GM18508 (cell line): ENCODE measurements around the gene NTRK2.

Source experiments
- ATAC-seq: cut with Tn5 transposase; IDR thresholded peaks from one replicate; pipeline ENCODE4 v1.9.1; 2021; ENCODE audit warnings: moderate number of reproducible peaks; ENCODE audit not compliant: insufficient read depth, unreplicated experiment

Gene NTRK2

DNA sequence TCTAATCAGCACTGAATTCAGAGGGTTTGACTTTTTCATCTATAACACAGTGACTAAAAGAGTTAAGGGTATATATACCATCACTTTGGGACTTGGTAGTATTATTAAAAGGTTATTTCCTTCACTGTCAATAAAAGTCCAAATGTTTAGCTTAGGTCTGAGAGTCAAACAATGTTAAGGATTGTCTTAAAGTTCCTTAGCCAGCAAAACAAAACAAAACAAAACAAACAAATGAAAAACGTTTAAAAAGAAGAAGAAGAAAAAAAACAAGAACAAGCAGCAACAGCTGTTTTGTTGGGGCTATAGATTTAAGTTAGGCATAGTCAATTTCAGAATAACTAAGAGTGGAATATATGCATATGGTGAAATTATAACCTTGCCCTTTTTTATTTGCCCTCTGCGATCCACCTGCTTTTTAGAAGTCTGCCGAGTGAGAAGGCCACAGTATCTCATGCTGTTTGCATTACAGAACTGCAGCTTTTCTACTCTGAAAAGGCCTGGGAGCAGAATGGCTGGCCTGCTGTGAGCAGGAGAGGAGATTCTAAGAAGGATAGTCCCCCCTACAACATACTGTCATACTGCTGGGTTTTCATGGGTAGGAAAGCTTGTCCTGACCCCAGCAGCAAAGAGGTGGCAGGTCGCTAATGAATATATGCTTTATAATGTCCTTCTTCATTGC, 141.7 kb downstream of the NTRK2 start:
- no peak for ATAC-seq

DNA sequence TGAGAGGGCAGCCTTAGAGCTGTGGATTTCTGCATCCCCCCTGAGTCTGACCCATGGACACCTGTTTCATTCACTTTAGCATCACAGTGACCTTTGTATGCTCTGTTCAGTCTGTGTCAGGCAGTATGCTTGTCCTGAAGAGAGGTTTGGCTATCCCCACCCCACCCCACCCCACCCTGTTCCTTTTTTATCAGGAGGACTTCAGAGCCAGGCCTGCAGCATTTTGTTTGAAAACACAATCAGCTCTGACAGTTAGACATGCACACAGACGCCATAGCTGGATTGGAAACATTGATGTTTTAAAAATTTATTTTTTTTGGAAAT, 142.2 kb downstream of the NTRK2 start:
- ATAC-seq: no peak

GRCh38 chr9:84812355-84812754, 142.8 kb downstream of the NTRK2 start:
- no peak for ATAC-seq

DNA sequence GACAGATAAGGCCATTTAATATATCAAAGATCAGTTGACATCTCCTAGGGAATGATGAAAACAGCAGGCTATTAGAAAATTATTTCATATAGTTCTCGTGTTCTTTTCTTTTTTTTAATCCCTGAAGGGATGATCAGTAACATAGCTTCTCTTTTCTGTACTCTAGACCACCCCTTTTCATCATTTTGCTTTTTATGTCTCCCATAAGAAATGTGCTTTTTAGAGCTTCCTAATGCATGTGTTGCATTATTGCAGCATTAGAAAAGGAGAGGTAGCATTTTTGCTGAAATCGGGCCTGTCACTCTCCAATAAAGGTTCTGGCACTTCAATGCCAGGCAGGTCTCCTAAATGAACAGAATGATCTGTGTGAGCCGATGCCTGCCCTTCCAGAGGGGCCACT, 143.3 kb downstream of the NTRK2 start:
- ATAC-seq: no peak

DNA sequence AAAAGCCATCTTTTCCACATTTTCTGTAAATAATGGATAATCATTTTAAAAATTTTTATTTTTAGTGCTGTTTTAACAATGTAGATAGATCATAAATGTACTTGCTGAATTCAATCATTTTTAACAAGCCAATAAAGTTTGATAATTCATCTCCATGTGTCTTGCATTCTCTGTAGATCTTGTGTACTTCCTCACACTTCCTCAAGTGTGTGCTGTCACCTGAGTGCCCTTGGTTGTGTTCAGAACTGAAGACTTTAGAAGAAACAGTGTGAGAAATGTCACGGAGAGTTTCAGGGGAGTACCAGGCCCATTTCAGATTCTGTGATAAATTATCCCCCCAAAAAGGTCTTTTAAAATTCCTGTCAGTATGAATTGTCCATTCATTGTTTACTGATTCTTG, 146.0 kb downstream of the NTRK2 start:
- ATAC-seq: no peak

GRCh38 chr9:84817038-84817437, 147.5 kb downstream of the NTRK2 start:
- no peak for ATAC-seq

DNA sequence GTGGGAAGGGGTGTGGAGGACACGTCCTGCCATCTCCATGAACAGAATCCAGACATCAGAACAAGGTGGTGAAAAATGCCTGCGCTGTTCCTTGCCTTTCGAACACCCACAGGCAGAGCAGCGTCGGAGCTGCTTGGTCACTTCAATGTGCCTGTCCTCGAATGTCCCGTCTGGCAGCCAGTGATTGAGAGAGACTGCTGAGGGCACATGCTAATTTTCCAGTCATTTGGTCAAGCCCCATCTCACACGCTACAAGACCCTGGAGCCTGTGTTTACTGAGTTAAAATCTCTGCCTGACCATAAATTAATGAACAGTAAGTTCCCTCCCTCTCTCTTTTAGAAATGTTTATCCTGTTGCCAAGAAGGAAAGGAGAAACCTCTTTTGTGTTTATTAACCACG, 149.3 kb downstream of the NTRK2 start:
- ATAC-seq: no peak

DNA sequence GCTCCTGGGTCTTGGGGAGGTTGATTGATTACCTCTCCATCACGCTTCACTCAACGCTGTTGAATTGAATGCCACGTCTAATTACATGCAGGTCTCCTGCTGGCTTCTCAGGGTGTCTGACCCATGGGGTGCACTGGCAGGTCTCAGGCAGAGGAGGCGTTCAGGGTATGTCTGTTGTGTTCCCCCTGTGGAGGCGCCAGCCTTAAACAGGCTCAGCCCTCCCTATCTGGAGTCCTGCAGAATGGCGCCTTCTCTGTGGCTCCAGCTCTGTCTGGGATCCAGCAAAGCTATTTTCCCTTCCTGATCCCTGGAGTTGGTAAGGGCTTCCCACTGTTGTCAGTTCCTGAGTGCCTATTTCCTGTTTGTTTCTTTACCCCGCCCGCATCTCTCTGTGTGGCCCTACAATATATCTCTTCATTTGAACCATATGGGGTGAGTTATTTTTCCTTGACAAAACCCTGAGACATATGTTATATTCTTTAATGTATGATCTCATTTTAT, 150.0 kb downstream of the NTRK2 start:
- no peak for ATAC-seq

DNA sequence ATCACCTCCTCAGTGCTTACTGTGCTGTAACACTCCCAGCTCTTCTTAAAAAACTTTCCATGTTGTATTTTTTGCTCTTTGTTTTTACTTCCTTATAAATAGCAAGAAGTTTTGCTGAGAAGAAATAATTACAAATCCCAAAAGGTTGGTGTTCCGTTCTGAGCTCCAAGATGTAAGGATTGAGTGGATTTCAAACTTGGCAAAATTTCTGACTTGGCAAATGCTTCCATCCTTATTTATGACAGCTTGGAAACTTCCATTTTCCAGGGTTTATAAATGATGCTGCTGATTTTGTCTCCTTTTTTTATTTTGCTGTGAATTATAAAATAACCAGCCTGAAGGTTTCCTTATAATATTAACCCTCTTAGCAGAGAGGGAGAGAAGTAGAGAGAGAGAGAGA, 151.9 kb downstream of the NTRK2 start:
- ATAC-seq: no peak

DNA sequence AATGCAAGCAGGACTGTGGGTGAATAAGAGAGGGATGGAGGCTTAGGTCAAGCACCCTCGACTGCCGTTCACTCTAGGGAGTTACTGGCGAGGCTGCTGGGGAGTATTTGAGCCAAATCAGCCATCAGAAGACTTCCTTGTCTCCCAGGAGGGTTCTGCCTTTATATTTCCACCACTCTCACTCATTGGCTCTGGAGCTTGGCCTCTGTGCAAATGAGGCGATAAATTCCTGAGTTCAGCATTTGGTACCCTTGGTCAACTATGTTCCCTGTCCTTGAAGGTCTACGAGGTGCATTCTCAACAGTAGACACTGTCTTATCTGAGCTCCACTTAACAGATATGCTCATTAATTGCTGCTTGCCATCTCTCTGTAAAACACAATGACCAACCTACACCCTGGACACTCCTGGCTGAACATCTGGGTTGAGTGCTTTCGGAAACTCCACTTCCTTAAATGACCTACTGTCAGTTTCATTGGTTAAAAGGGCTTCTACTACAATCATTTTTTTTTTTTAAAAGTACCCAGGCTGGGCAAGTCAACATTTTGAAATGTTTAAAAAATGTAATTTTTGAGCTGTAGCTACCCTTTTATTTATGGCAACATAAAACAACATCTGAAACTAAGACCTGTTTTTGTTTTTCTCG, 153.2 kb downstream of the NTRK2 start:
- ATAC-seq: no peak

DNA sequence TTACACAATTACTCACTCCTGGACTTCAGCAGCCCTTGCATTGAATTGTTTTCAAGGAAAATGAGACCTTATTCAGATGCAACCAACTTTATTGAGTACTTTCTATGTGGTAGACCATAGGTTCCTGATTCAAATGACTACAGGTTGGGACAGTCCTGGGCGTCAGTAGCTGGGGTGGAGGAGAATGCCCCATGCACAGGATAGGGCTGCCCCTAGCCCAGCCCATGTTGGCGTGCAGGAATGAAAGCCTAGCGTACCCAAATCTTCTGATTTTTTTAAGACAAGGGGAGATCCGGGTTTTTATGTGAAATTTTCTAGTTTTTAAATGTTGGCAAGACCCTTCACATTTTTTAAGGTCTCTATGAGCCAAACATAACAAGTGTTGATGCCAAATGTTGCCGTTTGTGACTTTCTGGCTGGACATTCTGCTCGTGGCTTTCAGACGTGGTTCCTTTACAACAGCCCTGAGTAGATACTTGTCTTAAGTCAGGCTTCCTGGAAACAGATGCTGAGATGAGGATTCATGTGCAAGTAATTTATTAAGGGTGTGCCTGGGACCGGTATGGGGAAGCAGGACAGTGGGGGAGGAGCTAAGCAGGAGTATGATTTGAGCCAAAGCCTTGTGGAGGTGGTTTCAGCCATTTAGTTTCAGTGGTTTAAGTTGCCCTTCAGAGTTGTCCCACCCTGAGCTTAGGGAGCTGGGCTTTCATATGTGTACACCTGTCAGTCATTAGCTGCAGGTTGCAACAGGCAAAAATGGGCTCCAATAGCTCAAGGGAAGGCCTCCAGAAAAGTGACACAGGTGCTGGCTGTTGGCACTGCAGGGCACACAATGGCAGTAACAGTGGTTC, 154.1 kb downstream of the NTRK2 start:
- ATAC-seq: peak; percentile 73

GRCh38 chr9:84827216-84827765, 157.8 kb downstream of the NTRK2 start:
- ATAC-seq: no peak

GRCh38 chr9:84828046-84828445, 158.5 kb downstream of the NTRK2 start:
- no peak for ATAC-seq

- no peak for ATAC-seq
These were observed 159.9 kb downstream of the NTRK2 start for GRCh38 chr9:84829471-84829870.

DNA sequence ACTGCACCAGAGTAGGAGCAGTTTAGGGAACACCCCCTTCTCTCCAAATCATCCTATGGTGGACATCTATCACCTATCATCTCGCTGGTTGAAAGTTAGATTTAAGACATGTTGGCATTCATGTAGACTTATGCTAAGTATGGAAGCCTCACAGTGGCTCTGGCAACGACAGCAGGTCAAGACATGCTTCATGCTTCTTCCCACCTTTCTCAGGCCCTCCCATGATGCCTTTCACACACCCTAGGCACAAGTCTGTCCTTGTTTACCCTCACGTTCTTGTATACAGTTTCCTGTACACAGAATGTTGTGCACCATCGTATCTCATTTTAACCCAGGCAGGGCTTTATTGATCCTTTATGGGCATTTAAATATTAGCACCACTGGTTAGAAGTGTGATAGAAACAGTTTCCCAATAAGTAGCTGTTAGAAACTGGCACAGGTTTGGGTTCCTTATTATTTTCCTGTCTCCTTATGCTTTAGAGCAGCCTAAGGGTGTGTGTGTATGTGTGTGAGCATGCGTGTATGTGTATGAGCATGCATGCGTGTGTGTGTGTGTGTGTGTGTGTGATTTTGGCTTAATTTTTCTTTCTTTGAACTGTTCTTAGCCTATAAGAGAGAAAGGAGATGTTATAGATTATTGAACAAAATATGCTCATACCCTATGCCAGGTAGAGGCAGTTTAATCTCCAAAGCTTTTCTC, 160.6 kb downstream of the NTRK2 start:
- ATAC-seq: no peak

- ATAC-seq: no peak
These were observed 161.8 kb downstream of the NTRK2 start for GRCh38 chr9:84831377-84831776.

- no peak for ATAC-seq
These were observed 162.9 kb downstream of the NTRK2 start for GRCh38 chr9:84832453-84832852.

- ATAC-seq: no peak
These were observed 164.9 kb downstream of the NTRK2 start for GRCh38 chr9:84834426-84834825.

GRCh38 chr9:84835745-84836144, 166.2 kb downstream of the NTRK2 start:
- no peak for ATAC-seq

DNA sequence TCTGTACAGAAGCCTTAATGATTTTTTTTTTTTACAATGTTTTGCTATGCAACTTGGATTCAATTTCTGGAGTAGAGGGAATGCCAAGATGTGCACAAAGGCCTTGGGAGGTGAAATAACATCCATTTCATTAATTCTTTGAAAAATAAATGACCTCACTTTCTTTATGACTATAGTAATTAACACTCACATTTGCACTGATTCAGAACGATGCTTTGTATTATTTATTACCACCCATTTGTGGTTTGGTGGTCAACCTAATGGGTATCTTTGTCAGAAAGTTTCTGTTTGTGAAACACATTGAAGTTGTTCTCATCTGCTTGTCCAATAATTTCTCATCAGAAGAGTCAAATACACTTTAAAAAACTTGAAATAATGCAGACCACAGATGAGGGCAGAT, 169.3 kb downstream of the NTRK2 start:
- no peak for ATAC-seq
